Measurements from ENCODE around the gene STARD10.
"Not testable (repeated sequence)": the region's sequence is repeated elsewhere in the genome, so short reads cannot be mapped to it uniquely, and the experiment has no call there.

STARD10 gene

DNA sequence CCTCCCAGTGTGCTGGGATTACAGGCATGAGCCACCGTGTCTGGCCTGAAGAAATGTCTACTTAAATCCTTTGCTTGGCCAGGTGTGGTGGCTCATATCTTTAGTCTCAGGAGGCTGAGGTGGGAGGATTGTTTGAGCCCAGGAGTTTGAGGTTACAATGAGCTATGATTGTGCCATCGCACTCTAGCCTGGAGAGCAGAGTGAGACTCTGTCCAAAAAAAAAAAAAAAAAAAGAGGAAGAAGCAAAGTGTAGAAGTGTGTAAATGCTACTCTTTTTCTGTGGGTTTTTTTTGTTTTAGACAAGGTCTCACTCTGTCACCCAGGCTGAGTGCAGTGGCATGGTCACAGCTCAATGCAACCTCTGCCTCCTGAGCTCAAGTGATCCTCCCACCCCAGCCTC lies 13.9 kb upstream of the STARD10 start:
- DNase-seq (ENCODE audit: low read depth): no peak

DNA sequence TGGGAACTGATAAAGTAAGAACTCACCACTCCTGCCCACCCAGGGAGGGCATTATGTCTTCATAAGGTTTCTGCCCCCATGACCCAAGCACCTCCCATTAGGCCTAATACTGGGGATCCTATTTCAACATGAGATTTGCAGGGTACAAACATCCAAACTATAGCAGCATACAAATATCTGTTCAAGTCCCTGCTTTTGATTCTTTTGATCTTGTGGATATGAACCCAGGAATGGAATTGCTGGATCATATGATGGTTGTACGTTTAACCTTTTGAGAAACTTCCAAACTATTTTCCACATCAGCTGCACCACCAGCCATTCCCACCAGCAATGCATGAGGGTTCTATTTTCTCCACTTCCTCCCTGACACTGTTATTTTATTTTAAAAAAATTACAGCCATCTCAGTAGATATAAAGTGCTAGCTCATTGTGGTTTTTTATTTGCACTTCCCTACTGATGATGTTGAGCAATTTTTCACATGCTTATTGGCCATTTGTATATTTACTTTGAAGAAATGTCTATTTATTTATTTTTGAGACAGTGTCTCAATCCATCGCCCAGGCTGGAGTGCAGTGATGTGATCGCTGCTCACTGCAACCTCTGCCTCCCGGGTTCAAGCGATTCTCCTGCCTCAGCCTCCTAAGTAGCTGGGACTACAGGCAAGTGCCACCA lies 13.3 kb upstream of the STARD10 start:
- no peak for DNase-seq (ENCODE audit: low read depth)

DNA sequence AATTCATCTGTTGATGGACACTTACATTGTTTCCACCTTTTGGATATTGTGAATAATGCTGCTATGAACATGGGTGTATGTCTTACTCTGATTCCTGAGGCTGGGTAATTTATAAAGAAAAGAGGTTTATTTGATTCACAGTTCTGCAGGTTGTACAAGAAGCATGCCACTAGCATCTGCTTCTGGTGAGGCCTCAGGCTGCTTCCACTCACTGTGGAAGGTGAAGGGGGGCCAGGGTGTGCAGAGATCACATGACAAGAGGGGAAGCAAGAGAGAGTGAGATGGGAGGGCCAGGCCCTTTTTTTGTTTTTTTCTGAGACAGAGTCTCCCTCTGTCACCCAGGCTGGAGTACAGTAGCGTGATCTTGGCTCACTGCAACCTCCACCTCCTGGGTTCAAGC lies 12.5 kb upstream of the STARD10 start:
- not testable (repeated sequence) for DNase-seq (ENCODE audit: low read depth)

DNA sequence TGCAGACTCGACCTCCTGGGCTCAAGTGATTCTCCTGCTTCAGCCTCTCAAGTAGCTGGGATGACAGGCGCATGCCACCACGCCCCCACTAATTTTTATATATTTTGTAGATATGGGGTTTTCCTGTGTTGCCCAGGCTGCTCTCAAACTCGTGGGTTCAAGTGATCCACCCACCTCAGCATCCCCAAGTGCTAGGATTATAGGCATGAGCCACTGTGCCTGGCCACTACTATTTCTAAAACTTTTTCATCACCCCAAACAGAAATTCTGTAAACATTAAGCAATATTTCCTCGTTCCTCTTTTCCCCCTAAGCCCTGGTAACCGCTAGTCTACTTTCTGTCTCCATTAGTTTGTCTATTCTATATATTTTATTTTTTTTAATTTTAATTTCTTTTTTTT lies 11.4 kb upstream of the STARD10 start:
- DNase-seq (ENCODE audit: low read depth): no peak

DNA sequence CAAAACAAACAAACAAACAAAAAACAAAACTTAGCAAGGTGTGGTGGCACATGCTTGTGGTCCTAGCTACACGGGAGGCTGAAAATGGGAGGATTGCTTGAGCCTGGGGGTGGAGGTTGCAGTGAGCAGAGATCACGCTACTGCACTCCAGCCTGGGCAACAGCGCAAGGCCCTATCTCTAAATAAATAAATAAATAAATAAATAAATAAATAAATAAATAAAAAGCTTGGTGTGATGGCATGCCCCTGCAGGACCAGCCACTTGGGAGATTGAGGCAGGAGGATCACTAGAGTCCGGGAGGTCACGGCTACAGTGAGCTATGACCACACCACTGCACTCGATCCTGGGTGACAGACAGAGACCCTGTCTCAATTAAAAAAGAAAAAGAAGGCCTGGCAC lies 9.0 kb upstream of the STARD10 start:
- no peak for DNase-seq (ENCODE audit: low read depth)

DNA sequence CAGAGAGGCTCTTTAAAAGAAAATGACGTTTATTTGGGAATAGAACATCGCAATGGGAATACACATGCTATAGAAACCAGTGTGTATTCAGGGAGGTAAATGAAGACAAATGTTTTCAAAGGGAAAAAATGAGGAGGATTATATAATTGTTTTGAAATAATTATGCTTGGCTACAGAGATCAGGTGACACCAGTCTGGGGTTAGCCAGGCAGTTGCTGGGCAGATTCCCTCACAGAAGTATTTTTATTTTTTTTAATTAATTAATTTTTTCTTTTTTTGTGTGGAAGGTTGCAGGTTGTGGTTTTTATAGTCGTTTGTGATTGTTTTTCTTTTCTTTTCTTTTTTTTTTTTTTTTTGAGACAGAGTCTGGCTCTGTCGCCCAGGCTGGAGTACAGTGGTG lies 5.6 kb upstream of the STARD10 start:
- DNase-seq (ENCODE audit: low read depth): no peak

DNA sequence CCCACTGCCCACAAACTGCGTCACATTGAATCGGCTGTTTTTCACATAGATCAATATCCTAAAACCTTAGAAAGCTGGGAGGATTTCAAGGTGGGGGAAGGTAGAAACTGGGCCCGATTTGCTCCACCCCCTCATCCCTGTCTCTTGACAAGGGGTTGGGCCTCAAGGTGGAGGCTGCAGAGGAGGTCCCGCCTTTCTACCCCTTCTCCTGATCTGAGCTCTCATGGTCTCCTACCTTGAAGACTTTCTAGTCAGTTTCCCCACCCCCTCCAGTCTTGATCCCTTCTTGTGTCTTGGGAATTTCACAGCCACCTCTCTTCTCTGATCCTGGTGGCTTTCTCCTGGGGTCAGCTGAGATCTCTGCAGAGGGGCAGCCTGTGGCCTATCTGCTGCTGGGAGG lies 4.5 kb upstream of the STARD10 start:
- DNase-seq (ENCODE audit: low read depth): no peak

DNA sequence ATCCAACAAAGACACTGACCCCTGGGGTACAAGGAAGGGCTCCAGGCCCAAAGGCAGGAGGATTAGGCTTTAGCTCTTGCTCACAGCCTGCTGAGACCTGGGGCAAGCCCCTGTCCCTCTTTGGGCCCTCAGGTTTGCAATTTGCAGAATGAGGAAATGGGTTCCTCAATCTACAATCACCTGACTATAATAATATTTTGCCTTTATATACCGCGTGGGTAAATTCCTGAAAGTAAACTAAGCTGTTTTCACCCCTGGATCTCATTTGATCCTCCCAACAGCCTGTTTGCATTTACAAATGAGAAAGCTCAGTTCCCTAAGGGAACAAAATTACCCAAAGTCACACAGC lies 797 bp downstream of the STARD10 start:
- DNase-seq (ENCODE audit: low read depth): no peak

DNA sequence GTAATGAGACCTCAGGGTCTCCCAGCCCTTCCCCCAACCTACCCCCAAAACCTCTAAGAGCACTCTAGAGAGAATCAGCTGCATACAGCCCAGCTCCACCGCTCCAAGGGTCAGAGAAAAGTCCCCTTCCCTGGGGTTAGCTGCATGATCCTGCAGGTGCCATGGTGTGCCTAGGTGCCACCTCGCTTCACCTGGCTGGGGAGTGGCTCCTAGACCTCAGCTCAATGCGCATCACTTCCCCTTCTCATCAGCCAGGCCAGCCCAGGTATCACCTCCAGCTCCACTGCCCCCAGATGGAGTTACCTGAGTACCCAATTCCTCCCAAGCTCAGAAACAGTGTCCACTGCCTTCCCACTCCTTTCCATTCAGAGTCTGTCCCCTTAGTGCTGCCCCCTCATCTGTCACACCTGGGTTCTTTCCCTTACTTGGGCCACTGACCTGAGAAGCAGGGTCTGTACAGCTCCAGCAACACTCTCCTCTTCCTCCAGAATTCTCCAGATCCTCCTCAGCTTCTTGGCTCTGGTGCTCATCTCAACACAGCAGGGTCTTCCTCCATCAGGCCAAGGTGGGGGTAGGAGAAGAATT lies 1.3 kb downstream of the STARD10 start:
- DNase-seq (ENCODE audit: low read depth): no peak

DNA sequence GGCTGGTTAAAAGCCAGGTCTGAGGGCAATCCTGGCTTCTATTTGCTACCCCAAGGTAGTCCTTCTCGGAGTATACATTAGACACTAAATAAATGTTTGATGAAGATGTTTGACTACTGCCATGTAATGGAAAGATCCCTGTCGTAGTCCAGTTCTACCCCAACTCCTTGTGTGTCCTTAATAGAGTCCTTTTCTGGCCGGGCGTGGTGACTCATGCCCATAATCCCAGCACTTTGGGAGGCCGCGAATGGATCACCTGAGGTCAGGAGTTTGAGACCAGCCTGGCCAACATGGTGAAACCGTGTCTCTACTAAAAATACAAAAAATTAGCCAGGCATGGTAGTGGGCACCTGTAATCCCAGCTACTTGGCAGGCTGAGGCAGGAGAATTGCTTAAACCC lies 2.6 kb downstream of the STARD10 start:
- DNase-seq (ENCODE audit: low read depth): not testable (repeated sequence)

DNA sequence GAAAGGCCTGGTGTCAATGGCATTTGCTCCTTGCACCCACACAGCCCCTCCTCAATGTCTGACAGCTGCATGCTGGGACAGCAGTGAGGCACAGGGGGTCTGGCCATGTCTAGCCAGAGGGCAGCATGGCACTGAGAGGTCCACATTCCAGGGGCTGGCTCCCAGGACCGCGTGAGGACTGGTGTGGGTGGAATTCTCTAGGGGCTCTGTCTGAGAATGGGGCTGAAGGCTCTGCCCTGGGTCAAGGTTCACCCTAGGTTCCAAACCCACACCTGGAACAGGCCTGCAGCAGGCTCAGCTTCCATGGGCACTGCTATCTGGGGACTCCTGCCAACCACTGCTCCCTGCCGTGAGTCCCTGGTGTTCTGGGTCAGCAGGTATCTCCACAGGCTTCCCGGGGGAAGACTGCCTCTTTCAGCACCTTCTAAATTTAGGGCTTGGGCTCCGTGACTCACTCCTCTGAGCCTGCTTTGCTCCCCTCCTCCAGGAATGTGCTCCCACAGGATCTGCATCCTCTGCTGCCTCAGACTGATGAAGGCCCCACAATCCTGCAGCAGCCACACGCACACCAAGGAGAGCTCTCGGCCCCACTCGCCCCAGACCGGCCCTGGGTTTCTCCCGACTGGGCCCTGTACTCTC lies 4.2 kb downstream of the STARD10 start:
- DNase-seq (ENCODE audit: low read depth): no peak

DNA sequence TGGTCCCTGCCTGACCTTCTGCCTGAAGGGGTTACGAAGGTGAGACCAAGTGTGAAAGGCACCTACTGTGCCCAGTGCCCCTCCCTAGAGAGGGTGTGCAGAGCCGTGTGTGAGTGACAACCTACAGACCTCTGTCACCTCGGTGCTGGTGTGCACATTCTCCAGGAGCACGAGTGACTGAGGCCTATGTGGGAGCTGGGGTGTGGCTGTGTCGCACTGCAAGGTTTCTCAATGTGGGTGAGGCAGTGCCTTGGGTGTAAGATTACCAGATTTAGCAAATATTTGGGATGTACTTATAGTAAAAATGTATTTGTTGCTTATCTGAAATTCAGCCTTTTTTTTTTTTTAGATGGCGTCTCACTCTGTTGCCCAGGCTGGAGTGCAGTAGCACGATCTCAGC lies 5.6 kb downstream of the STARD10 start:
- no peak for DNase-seq (ENCODE audit: low read depth)

DNA sequence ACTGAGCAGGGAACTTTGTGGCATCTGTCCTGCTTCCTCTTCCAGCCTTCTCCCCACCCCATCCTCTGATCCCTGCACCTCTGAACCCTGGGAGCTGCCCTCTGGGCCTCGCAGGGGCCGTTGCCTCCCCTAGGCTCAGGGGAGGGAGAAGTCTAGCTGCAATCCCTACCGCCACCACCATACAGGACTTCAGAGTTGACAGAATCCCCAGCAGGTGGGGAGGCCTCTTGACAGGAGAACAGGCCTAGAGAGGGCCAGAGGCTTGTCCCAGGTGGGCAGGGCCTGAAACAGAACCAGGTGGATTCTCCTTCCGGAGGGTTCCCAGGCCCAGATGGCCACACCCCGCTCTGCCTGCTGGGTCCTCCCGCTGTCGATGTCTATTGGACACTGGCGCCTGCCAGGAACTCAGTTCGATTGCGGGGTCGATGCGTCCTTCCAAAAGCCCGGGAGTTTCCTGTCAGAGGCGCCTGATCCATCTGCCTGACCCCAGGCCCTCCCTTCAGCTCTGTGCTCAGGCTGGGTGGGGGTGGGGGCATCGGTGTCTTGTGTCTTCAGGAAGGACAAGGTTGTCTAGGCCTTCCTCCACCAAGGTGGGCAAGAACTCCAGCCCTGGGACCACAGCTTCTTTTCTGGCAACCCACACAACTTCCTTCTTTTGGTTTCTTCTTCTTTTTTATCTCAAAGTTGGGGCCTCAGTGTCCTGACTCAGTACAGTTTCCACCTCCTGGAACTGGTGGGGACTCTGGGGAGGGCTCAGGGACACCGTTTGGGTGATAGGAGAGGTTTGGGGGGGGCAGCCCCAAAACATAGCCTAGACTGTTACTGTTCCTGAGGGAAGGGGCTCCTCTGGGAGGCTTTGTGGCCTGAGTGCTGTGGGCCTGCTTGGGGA lies 6.4 kb downstream of the STARD10 start:
- no peak for DNase-seq (ENCODE audit: low read depth)

DNA sequence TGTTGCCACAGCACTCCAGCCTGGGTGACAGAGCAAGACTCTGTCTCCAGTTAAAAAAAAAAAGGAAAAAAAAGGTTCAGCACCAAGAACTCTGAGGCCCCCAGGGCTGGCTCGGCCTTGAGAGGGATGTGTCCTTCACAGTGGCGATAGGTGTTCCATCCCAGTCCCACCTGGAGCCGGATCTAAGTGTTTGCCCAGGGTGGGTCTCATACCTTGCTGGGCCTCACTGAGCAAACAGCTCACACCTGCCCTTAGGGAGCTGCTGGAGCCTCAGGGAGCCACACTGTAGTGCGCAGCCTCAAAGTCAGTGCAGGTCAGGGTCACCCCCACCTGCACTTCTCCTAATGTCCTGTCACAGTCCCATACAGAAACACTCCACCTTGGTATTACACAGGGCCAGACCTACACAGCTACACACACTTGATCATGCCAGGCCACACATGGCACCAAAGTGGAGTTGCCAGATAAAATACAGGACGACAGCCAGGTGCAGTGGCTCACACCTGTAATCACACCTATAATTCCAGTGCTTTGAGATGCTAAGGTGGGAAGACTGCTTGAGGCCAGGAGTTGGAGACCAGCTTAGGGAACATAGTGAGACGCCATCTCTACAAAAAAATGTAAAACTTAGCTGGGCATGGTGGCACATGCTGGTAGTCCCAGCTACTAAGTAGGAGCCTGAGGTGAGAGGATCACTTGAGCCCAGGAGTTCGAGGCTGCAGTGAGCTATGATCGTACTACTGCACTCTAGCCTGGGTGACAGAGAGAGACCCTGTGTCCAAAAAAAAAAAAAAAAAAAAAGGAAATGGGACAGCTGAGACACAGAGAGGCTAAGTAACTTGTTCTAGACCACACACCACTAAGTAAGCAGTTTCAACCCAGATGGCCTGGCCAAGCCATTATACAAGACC lies 7.3 kb downstream of the STARD10 start:
- DNase-seq (ENCODE audit: low read depth): no peak

DNA sequence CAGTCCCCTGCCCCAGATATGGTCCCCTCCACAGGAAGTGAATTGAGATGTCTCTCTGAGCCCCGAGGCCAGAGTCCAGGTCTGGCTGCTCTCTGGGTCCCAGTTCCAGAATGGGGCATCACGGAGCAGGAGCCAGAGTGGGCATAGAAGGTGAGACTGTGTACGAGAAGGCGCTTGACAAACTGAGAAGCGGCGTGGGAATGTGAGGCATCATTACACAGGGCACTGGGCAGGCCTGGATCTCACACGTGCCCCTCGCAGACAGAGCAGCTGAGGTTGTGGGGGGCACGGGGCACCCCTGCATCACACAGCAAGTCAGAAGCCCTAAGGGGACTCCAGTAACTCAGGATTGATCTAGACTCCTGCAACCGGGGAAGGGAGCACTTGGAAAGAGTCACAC lies 9.2 kb downstream of the STARD10 start:
- DNase-seq (ENCODE audit: low read depth): no peak

DNA sequence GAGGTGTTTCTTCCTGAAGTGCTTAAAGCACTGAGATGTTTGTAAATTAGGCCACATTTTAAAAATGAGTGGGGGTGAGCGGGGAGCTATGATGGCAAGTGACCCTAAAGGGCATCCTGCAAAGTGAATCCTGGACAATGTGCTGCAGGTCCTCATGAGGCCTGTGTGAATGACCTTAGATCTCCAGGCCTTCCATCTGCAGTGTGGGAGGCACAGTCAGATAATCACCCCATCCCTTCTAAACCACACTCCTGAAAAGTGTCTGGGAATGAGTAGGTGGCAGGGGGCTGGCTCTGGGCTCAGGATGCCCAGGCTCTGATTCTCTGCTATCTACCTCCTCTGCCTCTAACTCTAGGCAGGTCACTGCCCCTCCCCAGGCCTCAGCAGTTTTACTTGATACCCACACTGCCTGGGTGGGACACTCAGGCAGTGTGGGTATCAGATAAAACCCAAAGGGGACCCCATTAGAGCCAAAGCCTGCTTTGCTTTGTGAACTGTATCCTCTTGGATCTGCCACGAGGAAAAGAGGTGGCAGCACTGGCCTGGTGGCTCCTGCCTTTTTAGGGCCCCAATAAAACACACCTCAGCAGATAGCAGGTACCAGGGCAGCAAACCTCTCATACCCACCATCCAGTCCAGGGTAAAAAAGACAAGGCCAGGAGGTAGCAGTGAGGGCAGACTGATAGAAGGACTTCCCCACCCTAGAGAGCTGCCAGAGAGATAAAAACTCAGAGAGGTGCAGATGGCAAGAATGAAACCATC lies 10.5 kb downstream of the STARD10 start:
- DNase-seq (ENCODE audit: low read depth): no peak

DNA sequence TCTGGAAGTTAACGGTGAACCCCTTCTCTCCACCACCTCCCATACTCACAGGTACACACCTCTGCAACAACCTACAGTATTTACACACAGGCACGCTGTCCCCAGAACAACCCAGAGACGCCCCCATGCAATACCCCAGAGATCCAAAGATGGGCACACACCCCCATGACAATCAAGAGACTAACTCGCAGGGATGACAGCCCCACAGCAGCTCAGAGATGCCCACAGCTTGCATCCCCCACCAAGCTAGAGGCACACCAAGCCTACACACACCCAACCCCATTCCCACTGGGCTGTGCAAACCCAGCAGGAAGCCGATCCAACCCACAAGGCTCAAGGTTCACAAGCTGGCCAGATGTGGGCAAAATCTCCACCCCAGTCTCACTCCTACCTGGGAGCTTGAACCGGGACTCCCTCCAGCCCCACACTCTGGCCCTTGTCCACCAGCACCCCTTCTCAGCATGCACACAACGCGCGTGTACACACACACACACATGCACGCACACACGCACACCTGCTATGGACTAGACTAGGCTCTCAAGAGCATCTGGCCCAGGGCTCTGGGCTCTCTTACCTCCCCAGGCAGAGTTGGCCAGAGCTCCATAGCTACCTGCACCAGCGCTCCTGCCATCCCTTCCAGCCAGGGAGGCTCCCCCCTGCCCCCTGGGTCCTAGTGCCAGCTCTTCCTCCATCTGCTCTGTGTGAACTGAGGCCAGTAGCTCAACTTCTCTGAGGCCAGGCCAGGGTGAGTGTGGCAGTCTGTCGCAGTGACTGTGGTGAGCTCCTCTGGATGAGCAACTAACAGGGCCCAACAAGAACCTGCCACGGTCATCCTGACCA lies 11.5 kb downstream of the STARD10 start:
- DNase-seq (ENCODE audit: low read depth): no peak

DNA sequence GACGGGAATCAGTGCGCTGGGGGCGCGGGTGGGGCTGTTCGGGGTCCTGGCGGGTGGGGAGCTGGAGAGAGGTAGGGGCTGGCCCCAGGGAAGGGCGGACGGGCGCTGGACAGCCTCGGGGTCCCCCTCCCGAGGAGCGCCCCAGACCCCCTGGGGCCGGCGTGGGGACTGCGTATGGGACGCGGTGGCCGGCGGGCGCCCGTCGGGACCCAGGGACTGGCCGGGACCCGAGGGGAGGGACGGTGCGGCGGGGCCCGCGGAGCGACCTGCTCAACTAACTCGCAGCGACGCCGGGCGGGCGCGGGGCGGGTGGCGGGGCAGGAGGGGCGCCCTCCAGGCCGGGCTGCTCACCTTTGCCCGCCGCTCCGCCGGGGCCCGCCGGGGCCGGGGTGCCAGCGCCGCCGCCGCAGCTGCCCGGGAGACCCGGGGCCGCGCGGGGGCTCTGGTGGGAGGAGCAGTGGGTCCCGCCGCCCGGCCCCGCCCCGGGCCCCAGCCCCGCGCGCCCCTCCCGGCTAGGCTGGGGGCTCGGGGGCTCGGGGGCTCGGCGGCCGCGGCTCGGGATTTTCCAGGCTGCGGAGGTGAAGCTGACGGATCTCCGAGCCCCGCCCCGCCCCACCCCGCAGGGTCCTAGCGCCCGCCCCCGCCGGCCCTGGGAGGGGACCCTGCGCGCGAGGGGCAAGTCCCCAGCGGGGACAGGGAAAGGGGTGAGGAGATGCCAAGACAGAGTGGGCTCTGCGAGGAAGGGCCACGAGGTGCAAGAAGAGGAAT lies 12.3 kb downstream of the STARD10 start:
- peak; percentile 42 for DNase-seq (ENCODE audit: low read depth)

DNA sequence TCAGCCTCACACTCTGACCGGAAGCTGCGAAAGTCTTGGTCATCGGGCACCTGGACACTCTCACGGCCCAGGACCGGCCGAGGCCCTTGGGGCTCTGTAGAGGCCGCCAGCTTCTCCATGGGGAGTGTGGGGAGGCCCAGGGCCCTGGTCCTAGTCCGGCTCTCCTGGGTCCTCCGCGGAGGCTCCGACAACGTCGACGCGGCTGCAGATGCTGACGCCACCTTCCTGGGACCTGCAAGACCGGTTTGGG lies 12.9 kb downstream of the STARD10 start:
- no peak for DNase-seq (ENCODE audit: low read depth)

Measured in stimulated activated CD8-positive, alpha-beta memory T cell treated with anti-CD3 and anti-CD28 coated beads, Interleukin-4, amount 100 ng/mL, for 24 hours (primary cell).